GM23248 (cell line): ENCODE results near the gene SASS6. TPM values are rescaled to one million over a fixed set of nuclear protein-coding genes. Genes with fewer than 3 reads are reported as not detected.

Source experiments
- DNase-seq: peaks from one replicate; pipeline ENCODE4 v3.0.0-alpha.2; 2015
- H2AFZ ChIP-seq: fragments of 200-600 bp; sonication (generic); 2 replicates; pipeline ENCODE4 v1.6.1; 2016; ENCODE audit warnings: antibody characterized with exemption
- H3F3A ChIP-seq: fragments of 200-600 bp; sonication (generic); 2 replicates; pipeline ENCODE4 v1.6.1; 2016; ENCODE audit warnings: mild to moderate bottlenecking, antibody characterized with exemption, mixed run types; ENCODE audit not compliant: insufficient read depth
- H3K27ac ChIP-seq: fragments of 200-600 bp; sonication (generic); 2 replicates; pipeline ENCODE4 v1.5.1; 2016; ENCODE audit warnings: mild to moderate bottlenecking
- H3K27me3 ChIP-seq: fragments of 200-600 bp; sonication (generic); replicated peaks from 2 replicates; pipeline ENCODE4 v1.6.1; 2016; ENCODE audit warnings: mild to moderate bottlenecking; ENCODE audit not compliant: insufficient read depth
- H3K36me3 ChIP-seq: fragments of 200-600 bp; sonication (generic); 2 replicates; pipeline ENCODE4 v1.6.1; 2016; ENCODE audit warnings: low read depth, mild to moderate bottlenecking
- H3K4me1 ChIP-seq: fragments of 200-600 bp; sonication (generic); 2 replicates; pipeline ENCODE4 v1.6.1; 2016; ENCODE audit warnings: mild to moderate bottlenecking; ENCODE audit not compliant: insufficient read depth
- H3K4me2 ChIP-seq: fragments of 200-600 bp; sonication (generic); one replicate; pipeline ENCODE4 v1.6.1; 2016; ENCODE audit warnings: mild to moderate bottlenecking; ENCODE audit not compliant: unreplicated experiment
- H3K4me3 ChIP-seq: fragments of 200-600 bp; sonication (generic); 2 replicates; pipeline ENCODE4 v1.5.1; 2016; ENCODE audit warnings: mild to moderate bottlenecking
- H3K79me2 ChIP-seq: fragments of 200-600 bp; sonication (generic); 2 replicates; pipeline ENCODE4 v1.6.1; 2016; ENCODE audit warnings: mild to moderate bottlenecking; ENCODE audit not compliant: insufficient read depth
- H3K9ac ChIP-seq: fragments of 200-600 bp; sonication (generic); 2 replicates; pipeline ENCODE4 v1.6.1; 2016; ENCODE audit warnings: mild to moderate bottlenecking
- H3K9me2 ChIP-seq: fragments of 200-600 bp; sonication (generic); 2 replicates; pipeline ENCODE4 v1.6.1; 2016; ENCODE audit warnings: mixed run types, mild to moderate bottlenecking, moderate library complexity; ENCODE audit not compliant: insufficient read depth
- H3K9me3 ChIP-seq: fragments of 200-600 bp; sonication (generic); one replicate; pipeline ENCODE4 v1.6.1; 2017; ENCODE audit warnings: low read depth
- H4K20me1 ChIP-seq: fragments of 200-600 bp; sonication (generic); 2 replicates; pipeline ENCODE4 v1.6.0; 2016; ENCODE audit not compliant: insufficient read depth
- EZH2 ChIP-seq: fragments of 200-600 bp; sonication (generic); IDR thresholded peaks from 2 replicates; pipeline ENCODE4 v1.6.1; 2018; ENCODE audit warnings: antibody characterized with exemption, mild to moderate bottlenecking; ENCODE audit not compliant: insufficient read depth, poor library complexity, severe bottlenecking
- EZH2phosphoT487 ChIP-seq: fragments of 200-600 bp; sonication (generic); IDR thresholded peaks from 2 replicates; pipeline ENCODE4 v1.6.1; 2018; ENCODE audit warnings: antibody characterized with exemption, moderate library complexity, mild to moderate bottlenecking, low read depth; ENCODE audit not compliant: insufficient read depth
- WGBS, 2 experiments: methylation state at CpG; one replicate each; pipeline ENCODE4 v1.1.6; 2015 to 2017; ENCODE audit warnings: low lambda C conversion rate in 2 of 2, low coverage in 1 of 2; ENCODE audit errors: missing lambda C conversion rate in 2 of 2; 5-methylcytosine and 5-hydroxymethylcytosine counted together
- in situ Hi-C: fragments of 300-500 bp; cut with MboI; formaldehyde crosslinking; loops from 2 replicates; pipeline ENCODE4 v1.15.0; 2020
- polyA plus RNA-seq: library from polyadenylated mRNA; unstranded; fragments of >200 nt; fragmentation: Nextera tagmentation; extraction: Ambion mirVana; gene quantifications from 2 replicates; pipeline ENCODE4 v1.2.1, GENCODE V29; 2016
- total RNA-seq: library from RNA; depleted of rRNA; stranded (reverse); fragments of >200 nt; shearing (Covaris generic); gene quantifications from 2 replicates; pipeline ENCODE4 v1.2.3, GENCODE V29; 2014

Gene SASS6
- total and polyA plus RNA-seq, 2 experiments from 2014 or later, result 2.3 to 2.4 TPM

DNA sequence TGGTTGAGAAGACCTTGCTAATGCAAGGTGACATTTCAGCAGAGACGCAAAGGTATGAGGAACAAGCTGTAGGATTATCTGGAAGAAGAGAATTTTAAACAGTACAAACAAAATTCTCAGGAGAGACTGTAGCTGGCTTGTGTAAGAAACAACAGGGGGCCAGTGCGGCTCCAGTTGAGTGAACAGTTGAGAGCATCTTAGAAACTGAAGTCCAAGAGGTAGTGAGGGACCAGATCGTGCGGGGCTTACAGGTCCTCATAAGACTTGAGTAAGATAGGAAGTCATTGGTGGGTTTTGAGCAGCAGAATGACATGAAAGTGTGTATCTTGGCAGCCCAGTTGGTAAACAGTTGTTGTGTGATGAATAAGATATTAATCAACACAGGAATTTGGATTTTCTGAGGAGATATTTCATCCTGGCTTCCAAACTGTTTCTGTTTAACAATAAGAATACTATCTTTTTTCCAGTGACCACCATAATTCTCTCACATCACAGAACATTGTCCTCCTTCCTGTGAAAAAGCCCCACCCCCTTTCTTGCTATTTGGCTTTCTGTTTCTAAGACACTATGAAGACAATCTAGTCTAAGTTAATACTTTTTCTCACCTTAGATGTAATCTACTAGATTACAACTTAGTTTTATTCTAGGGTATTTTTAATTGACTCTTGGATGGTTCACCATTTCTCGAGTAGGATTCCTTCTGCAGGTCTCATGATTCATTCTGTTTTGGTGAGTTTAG is 62.4 kb downstream of the SASS6 start:
- Histone ChIP-seq H3K4me3 (no peak overlapping the region), H2AFZ (no peak overlapping the region), H3K4me2 (no peak overlapping the region), H3K27me3 (no peaks in the 10 kb centered on the region), H3K9ac (no peak overlapping the region), H3F3A (no peaks in the 10 kb centered on the region; the same call in 1 of the 2 replicates), H3K4me1 (no peaks in the 10 kb centered on the region), H3K9me2 (no peaks in the 10 kb centered on the region), H3K27ac (no peak overlapping the region), H3K9me3 (no peaks in the 10 kb centered on the region), H4K20me1 (no peaks in the 10 kb centered on the region), H3K36me3 (peaks cover 41% of the 10 kb centered on the region), H3K79me2 (peaks cover 26% of the 10 kb centered on the region)
- DNase-seq, result no peak
- in situ Hi-C loops, result no loop called here
- WGBS, 2 experiments, result 97 to 98% methylated on average over 5 of the region's 5 CpGs
- TF ChIP-seq EZH2phosphoT487 (no peak), EZH2 (no peak)

DNA sequence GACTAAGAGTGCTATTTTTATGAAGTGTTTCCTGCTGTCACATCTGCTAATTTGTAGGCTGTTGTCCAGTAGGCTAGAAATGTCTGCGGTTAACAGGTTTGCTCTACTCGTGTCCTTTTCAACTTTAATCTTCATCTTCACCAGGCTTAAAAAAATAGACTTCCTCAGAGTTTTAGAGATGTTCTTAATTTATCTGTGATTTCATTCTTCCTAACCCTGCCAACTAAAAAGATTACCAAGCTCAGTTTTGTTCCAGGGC is 66.8 kb downstream of the SASS6 start:
- no peaks in the 10 kb centered on the region for H3K27me3 ChIP-seq
- in situ Hi-C loops, result no loop called here
- H2AFZ ChIP-seq, result no peak overlapping the region
- H3K27ac ChIP-seq, result no peak overlapping the region
- no peak for DNase-seq
- no peaks in the 10 kb centered on the region for H3K4me1 ChIP-seq
- WGBS, 2 experiments, result 95 to 96% methylated on average over 2 of the region's 2 CpGs
- H3K9me2 ChIP-seq, result no peaks in the 10 kb centered on the region
- peaks cover 32% of the 10 kb centered on the region for H3K79me2 ChIP-seq
- H3K36me3 ChIP-seq, result peaks cover 57% of the 10 kb centered on the region
- H3K4me2 ChIP-seq, result no peak overlapping the region
- TF ChIP-seq EZH2 (no peak), EZH2phosphoT487 (no peak)
- no peaks in the 10 kb centered on the region; the same call in 1 of the 2 replicates for H3F3A ChIP-seq
- no peaks in the 10 kb centered on the region for H4K20me1 ChIP-seq
- H3K9me3 ChIP-seq, result no peaks in the 10 kb centered on the region
- no peak overlapping the region for H3K4me3 ChIP-seq
- H3K9ac ChIP-seq, result no peak overlapping the region

DNA sequence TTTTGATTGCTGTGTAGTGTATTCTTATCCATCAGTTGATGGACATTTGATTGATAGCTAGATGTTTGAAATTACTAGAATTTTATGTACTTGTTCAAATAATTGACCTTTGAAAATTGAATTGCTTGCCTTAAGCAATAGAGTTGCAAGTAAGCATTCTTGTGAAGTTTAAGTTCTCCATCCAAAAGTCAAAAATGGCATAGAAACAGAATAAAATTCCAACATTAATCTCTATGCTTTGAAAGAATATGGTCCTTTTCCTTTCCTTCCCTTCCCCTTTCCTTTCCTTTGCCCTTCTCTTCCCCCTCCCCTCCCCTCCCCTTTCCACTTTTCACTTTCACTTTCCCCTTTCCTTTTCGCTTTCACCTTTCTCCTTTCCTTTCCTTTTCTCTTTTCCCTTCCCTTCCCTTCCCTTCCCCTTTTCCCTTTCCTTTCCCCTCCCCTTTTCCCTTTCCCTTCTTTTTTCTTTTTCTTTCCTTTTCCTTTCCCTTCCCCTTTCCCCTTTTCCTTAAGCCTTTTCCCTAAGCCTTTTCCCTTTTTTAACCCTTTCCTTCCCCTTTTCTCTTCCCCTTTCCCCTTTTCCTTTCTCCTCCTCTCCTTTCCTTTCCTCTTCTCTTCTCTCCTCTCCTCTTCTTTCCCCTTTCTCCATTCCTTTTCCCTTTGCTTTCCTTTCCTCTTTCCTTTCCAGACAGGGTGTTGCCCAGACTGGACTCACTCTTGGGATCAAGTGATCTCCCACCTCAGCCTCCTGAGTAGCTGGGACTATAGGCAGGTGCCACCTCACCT is 67.4 kb downstream of the SASS6 start:
- Histone ChIP-seq H4K20me1 (no peaks in the 10 kb centered on the region), H3K9ac (no peak overlapping the region), H3K4me3 (no peak overlapping the region), H3K36me3 (peaks cover 57% of the 10 kb centered on the region), H3F3A (no peaks in the 10 kb centered on the region; the same call in 1 of the 2 replicates), H3K4me2 (no peak overlapping the region), H3K9me3 (no peaks in the 10 kb centered on the region), H3K79me2 (peaks cover 38% of the 10 kb centered on the region), H3K27me3 (no peaks in the 10 kb centered on the region), H2AFZ (no peak overlapping the region), H3K27ac (no peak overlapping the region), H3K9me2 (no peaks in the 10 kb centered on the region), H3K4me1 (no peaks in the 10 kb centered on the region)
- TF ChIP-seq EZH2 (no peak), EZH2phosphoT487 (no peak)
- WGBS, 2 experiments, result 91 to 100% methylated on average over 1 of the region's 1 CpG
- no peak for DNase-seq
- in situ Hi-C loops, result no loop called here

DNA sequence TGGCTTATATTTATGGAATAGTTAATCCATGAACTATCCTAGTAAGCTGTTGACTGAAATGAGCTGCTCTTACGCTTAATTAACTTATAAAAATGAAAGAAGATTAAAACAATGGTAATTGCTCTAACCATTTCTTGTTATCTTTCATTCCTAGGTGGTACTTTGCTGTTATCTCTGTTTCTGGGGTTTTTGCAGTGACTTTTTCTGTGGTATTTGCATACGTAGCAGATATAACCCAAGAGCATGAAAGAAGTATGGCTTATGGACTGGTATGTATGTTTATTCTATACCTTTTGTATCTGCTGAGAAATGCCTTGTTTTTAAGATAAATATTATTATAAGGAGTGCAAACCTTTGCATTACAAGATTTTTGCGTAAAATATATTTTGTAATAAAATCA is 71.0 kb downstream of the SASS6 start:
- in situ Hi-C loops, result no loop called here
- 94 to 96% methylated on average over 3 of the region's 3 CpGs for WGBS, 2 experiments
- Histone ChIP-seq H3K9me3 (no peaks in the 10 kb centered on the region), H3K4me1 (no peaks in the 10 kb centered on the region), H4K20me1 (no peaks in the 10 kb centered on the region), H3K9me2 (no peaks in the 10 kb centered on the region), H3K36me3 (peaks cover 41% of the 10 kb centered on the region), H3F3A (no peaks in the 10 kb centered on the region), H3K4me3 (no peak overlapping the region), H2AFZ (no peak overlapping the region), H3K79me2 (peaks cover 60% of the 10 kb centered on the region), H3K4me2 (no peak overlapping the region), H3K27ac (no peak overlapping the region), H3K27me3 (no peaks in the 10 kb centered on the region), H3K9ac (no peak overlapping the region)
- DNase-seq, result no peak
- TF ChIP-seq EZH2, result no peak
- no peak for TF ChIP-seq EZH2phosphoT487
